ENCODE data around the gene ABCA13.

Gene ABCA13

DNA sequence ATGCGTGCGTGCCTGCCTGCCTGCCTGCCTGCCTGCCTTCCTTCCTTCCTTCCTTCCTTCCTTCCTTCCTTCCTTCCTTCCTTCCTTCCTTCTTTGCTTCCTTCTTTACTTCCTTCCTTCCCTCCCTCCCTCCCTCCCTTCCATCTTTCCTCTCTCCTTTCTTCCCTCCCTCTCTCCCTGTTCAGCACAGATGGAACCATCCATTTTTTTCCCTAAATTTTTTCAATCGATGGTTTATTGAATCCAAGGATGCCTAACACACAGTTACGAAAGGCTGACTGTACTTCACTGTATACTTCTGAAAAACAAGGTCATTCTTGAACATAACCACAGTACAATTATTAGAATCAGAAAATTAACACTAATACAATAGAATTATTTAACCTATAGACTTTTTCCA, 53.8 kb downstream of the ABCA13 start:
- DNase-seq, result no peak

DNA sequence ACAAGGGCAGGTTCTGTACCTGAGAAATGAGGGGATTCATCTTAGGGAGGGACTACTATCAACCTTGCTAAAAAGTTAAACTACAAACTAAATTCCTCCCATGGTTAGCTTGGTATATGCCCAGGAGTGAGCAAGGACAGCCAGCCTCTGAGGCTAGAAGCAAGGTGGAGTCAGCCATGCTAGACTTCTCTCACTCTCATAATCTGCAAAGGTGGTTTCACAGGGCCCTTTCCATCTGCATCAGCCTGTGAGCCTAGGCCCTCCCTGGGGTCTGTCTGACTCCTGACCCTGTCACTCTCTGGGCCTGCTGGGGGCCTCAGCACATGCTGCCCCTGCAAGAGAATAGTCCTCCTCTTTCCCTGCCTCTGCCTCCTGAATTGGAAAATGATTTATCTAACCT, 66.1 kb downstream of the ABCA13 start:
- no peak for DNase-seq

DNA sequence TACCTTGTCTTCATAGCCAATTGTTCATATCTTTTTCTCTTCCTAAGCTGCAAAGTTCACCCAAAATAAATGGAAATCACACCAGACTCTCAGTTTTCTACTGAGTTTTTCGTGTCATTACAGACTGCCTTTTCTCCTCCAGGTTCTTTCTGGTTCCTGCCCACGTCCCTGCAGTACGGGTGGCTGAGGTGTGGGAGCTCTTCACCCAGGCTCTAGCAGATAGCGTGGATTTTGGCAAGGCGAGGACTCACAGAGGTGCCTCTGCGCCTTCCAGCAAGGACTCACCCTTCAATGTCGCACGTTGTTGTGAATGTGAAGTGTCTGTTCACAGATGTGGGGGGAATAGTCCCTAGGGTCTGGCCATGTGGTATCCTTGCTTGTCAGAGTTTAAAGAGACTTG, 71.6 kb downstream of the ABCA13 start:
- no peak for DNase-seq

DNA sequence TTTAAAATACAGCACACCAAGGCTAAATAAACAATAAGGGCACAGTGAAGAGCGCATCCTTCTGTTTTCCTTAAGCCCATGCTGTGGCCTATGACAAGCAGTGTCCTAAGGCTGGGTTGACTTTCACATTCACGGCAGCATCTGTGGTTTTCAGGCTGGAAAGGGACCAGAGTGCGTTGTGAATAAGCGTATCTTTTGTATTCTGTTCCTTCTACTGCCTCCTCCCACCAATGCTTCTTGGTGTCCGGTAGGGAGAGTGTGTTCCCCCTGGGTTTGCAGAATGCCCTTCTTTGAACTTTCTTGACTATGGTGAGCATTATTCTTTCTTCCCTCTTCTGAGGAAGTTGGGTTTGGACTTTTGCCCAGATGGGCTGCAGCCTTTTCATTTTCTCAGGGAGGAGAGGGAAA, 73.6 kb downstream of the ABCA13 start:
- peak in 7 of 58 donors; percentile 3 to 18 (median 8) for DNase-seq

DNA sequence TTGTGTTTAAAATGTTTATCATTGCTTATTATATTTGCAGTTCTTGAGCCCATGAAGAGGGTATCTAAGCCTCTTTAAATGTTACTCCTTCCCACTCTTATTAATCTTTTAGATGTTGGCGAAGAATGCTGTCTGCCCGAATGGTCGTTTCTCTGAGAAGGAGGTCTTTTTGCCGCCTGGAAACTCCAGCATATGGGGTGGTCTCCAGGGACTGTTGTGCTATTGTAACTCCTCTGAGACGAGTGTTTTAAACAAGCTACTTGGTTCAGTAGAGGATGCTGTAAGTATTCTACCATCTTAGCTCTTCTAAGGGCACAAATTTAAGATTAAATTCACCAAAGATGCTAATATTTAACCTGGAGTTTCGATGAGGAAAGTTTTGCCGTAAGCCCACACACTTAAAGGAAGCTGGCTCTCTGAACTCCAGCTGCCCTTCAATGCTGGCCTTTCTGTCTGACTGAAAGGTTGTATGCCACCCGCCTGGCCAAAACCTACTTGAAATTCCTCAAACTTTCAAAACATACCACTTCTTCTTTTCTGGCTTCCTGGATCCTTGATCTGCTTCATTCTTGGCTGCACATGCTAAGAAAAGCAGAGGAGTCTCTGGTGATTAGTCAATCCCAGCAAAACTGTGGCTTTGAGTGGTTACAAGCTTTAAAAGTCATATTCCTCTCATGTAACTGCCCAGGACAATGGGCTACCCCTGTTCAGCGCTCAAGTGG, 74.7 kb downstream of the ABCA13 start:
- peak in 1 of 58 donors; percentile 6 for DNase-seq

DNA sequence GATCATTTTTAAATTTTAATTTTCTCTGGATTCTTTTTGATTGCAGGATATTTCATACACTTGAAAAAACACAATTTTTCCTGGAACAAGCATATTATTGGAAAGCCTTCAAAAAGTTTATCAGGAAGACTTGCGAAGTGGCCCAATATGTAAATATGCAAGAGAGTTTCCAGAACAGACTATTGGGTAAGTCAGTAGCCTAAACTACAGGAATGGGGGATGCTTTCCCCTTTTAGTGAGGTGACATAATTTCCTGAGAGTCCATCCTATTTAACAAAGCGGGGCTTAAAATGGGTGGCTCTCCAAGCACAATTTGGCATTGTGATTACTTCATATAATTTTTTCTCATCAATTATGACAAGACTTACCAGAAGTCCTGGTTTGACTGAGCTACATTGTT, 77.9 kb downstream of the ABCA13 start:
- no peak for DNase-seq

DNA sequence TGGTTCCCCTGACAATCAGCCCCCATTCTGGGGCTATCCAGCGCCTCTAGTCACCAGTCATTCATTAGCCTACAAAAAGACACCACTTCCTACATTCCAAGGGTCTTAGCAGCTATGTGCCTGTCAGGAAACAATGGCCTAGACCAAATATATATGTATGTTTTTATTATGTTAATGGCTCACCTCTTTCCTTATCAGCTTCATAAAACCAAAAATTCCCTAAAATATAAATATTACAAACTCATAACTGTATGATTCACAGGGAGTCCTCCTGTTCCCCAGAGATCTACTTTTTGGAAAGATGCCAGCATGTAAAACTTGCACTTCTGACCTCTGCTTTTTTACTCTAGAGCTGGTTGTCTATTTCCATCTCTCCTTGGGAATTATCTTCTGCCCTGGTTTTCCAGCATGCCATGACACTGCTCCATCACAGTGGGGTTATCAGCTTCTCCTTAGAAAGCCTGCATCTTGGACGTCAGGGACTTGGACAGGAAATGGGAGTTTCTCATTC, 79.2 kb downstream of the ABCA13 start:
- DNase-seq, result no peak

DNA sequence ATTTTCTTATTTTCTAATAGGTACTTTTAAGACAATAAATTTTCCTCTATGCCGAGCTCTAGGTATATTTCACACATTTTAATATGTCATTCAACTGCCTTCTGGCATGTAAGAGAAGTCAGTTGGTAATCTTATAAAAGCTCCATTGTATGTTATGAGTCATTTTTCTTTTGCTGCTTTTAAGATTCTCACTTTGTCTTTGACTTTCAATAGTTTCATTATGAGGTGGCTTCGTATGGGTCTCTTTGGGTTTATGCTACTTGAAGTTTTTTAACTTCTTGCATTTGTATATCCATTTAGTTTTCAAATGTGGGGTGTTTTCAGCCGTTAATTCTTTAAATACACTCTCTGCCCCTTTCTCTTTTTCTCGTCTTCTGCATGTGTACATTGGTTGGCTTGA, 80.5 kb downstream of the ABCA13 start:
- no peak for DNase-seq

DNA sequence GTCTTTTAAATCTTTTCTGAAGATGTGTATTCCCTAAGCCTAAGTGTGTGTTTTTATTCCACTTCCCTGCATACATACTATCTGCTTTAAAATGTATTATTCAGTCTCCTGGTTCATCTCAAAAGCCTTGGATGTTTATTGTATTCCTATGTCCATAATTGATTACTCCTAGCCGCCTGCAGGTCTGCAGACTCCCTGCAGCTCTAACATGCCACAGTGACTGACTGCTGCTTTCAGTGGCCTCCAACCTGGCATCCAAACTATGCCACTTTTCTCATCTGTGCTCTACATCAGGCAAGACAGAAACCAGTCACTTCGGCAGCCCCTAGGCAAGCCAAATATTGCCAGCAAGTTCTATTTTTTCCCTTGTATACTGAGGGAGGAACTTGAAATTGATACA, 81.7 kb downstream of the ABCA13 start:
- DNase-seq, result no peak

DNA sequence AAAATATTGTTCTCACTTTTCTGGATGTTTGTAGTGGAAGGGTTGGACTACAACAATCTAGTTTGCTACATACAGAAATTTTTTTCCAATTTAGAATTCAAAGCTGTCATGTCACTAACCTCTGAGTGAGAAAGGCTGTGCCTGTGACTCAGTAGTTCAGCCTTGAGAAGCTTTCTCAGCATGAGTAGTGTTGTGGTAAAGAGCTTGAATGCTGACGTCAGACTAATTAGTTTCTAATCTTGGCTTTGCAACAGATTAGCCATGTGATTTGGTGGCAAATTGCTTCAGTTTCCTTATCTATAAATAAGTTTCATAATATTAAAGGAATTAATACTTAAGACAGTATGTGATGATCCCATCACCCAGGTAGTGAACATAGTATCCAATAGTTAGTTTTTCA, 83.8 kb downstream of the ABCA13 start:
- no peak for DNase-seq

DNA sequence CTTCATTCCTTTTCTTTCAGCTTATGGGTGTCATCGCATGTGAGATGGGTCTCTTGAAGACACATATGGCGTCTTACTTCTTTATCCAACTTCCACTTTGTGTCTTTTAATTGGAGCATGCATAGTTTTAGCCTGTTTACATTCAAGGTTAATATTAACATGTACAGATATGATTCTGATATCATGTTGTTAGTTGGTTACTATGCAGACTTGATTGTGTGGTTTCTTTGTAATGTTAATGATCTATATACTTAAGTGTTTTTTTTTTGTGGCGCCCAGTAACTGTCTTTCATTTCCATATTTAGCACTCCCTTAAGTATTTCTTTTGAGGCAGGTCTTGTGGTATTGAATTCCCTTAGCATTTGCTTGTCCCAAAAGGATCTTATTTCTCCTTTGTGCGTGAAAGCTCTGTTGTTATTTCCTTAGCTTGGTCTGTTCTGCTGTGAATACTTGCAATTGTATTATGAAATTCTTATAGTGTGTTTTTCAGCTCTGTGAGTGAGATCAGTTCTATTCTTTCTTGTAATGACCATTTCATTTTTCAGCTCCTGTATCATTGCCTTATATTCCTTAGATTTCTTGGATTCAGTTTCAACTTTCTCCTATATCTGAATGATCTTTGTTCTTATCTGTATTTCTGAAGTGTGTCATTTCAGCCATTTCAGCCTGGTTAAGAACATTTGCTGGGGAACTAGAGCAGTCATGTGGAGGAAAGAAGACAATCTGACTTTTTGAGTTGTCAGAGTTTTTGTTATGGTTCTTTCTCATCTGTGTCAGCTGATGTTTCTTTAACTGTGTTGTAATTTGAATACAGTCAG, 88.4 kb downstream of the ABCA13 start:
- no peak for DNase-seq

DNA sequence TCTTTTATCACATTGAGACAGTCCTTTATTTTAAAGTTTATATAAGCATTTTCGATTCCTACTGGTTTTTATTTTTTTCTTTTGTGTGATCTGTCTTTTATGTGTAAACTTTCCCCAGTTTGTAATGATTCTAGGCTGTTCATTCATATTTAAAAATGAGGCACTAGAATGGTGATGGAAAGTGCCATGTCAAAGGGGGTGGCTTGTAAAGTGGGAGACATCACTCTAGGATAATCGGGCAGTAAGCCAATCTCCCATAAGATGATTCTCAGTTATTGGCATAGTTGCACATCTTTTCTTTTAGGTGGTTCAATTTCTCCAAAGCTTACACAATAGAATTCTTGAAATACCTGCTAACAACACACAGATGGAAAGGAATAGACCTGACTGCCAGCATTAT, 90.4 kb downstream of the ABCA13 start:
- DNase-seq, result no peak

DNA sequence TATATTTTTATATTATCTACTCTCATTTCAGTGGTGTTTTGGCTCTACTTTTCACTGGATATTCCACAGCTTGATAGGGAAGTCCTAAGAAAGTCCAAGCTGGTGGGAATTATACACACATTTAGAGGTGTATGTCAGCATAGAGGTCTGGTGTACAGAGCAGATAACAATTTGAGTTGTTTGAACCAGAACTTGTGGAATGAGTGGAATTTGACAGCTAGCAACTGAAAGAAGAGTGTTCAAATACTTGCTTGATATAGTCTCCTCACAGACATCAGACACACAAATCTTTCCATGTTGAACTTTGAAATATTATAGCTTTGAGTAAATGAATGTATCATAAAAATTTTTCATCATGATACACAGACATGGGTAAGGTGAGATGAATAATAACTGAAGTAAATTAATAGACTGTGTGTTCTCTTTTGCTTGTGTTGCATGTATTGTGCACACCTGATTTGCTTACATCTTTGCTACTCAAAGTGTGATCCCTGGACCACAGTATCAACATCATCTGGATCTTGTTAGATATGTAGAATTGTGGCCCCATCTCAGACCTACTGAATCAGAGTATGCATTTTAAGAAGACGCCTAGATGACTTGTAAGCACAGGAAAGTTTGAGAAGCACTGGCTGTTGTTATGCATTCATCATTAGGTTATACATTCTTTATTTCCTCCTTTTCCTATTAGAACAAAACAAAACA, 91.5 kb downstream of the ABCA13 start:
- DNase-seq, result no peak

DNA sequence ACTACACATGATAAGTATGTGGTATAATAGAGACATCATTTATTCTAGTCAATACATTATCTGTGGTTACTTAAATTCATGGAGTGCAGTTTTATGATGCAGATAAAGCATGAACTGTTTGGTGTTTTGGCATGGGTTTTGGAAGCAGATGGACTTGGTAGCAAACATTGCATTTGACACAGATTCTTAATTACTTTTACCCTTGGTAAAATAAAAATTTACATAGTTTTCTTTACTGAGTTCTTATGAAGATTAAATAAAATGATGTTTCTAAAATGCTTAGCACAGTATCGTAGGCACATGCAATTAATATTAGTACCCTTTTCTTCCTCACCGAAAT, 92.0 kb downstream of the ABCA13 start:
- no peak for DNase-seq

DNA sequence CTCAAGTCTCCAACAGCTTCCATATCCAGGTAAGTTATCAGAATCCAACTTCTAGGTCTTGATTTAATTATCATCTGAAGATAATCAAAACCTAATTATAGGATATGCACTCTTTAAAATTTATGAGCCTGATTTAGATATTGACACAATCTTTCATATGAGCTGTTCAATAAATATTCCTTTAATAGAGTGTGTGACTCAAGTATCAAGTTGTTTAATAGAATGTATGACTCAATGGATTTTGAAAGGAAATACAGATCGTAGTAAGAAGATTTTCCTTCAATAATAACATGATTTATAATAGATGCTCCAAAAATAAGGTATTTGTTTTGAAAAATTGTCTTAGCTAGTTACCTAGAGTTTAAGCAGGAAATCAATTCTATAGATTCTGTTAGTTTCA, 97.8 kb downstream of the ABCA13 start:
- DNase-seq, result no peak

DNA sequence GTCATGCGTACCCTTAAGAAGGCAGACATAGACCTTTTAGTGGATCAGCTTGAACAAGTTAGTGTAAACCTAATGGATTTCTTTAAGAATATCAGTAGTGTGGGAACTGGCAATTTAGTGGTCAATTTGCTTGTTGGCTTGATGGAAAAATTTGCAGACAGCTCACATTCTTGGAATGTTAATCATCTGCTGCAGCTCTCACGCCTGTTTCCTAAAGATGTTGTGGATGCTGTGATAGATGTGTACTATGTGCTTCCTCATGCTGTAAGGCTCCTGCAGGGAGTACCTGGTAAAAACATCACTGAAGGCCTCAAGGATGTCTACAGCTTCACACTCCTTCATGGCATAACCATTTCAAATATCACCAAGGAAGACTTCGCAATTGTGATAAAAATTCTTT, 103.4 kb downstream of the ABCA13 start:
- no peak for DNase-seq

DNA sequence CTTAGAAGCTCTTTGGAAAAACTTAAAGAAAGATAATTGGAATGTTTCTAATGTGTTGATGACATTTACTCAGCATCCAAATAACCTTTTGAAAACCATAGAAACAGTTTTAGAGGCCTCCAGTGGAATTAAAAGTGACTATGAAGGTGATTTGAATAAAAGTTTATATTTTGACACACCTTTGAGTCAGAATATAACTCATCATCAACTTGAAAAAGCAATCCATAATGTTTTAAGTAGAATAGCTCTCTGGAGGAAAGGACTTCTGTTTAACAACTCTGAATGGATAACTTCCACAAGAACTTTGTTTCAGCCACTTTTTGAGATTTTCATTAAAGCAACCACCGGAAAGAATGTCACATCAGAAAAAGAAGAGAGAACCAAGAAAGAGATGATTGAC, 108.2 kb downstream of the ABCA13 start:
- DNase-seq, result no peak

DNA sequence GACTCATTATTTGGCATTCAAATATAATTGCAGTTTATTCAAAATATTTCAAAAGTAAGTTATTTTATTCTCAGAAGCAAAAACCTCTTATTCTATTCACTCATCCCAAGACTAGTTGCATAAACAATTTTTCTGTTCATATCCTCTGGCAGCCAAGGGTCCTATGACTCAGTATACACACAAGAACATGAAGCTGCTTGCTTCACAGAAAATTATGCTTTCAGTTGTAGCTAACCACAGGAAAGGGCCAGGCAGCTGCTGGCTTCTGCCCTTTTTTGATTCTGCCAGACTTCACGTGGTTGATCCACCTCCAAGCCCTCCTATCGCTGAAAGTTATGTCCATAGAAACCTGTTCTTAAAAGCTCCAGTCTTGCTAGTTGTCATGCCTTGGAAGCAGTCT, 108.8 kb downstream of the ABCA13 start:
- no peak for DNase-seq

DNA sequence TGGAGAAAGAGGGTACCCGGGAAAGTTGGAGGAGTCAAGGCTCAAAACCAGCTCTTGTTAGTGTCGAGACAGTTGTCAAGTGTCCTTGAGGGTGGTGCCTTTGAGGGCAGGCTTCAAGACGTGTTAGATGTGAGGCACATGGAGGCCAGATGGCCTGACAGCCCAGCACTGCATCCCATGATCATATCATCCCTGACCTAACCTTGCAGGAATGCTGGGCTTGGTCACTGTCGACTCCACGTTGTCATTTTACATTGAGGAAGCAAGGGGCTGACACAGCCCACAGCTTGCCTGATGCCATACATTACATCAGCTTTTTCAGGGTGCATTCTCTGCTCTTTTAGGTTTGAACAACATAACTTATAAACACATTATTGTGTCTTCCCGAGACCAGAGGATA, 114.1 kb downstream of the ABCA13 start:
- no peak for DNase-seq

DNA sequence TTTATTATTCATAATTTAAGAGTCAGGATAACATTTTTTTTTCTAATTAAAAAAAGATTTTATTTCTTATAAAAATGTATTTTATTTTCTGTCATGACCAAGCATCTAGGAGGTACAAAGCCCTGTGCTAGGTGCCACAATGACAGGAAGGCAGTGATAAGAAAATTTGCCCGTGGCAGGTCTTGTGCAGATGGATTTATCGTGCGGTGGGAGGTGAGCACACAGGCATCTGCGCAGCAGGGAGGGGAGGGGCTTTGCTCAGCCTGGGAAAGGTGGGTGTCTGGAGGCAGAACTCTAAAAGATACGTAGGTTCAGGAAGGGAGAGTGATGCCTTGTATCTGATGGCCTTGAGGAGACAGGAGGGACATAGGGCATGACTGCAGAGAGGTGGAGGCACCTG, 115.6 kb downstream of the ABCA13 start:
- no peak for DNase-seq

DNA sequence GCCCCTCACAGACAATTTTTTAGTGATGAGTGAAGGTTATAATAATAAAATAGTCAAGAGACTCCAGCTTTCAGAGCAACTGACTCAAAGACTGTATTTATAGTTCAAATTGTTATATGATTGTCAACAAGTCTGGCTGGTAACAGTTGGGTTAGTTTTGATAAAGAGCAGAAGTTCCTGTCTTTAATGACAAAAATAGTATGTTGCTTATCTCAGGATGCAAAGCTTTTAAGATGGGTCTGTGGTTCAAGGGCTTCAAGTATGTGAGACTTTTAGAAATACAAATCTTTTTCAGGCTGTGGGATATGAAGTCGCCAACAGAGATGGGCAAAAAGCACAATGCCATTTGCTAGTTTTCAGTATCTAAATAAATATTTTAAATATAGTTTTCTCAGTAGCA, 118.4 kb downstream of the ABCA13 start:
- DNase-seq, result no peak

DNA sequence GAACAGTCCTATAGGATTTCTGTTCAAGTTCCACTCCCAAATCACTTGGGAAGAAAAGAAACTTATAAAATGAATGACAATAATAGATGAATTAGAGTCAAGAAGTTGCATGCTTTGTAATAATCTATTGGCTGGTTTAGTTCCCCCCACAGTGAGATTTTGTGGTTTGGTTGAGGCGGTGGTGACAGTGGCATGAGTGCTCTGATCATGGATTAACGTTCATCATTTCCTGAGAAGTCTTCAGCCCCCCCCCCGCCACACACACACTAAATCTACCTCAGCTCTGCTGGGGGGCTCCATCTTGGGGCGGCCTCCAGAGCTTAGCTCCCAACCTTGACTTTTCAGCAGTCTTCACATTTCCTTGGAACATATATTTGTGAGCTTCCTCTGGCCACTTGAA, 121.7 kb downstream of the ABCA13 start:
- no peak for DNase-seq
